H9 (cell line): ENCODE data around the gene TCF25. TPM values are rescaled to one million over a fixed set of nuclear protein-coding genes. Genes with fewer than 3 reads are reported as not detected.
A peak's percentile ranks its signal among the peaks of the same experiment; 100 is the strongest.

ENCODE experiments used
- DNase-seq: peaks from one replicate; pipeline ENCODE4 v3.0.0-alpha.2; 2017
- H2AFZ ChIP-seq: one replicate; pipeline ENCODE4 v1.6.1; 2013; ENCODE audit warnings: mild to moderate bottlenecking, low read length, control low read depth, moderate library complexity
- H2AK5ac ChIP-seq: 2 replicates; pipeline ENCODE4 v1.6.1; 2013; ENCODE audit warnings: low read length, control low read depth, mixed read lengths; ENCODE audit not compliant: insufficient read length
- H2BK120ac ChIP-seq: one replicate; pipeline ENCODE4 v1.6.1; 2013; ENCODE audit warnings: low read depth, mild to moderate bottlenecking, low read length, control low read depth, inconsistent platforms; ENCODE audit not compliant: poor library complexity, severe bottlenecking
- H2BK12ac ChIP-seq: 2 replicates; pipeline ENCODE4 v1.6.1; 2013; ENCODE audit warnings: low read length, control low read depth, mixed read lengths, low read depth; ENCODE audit not compliant: insufficient read length
- H2BK15ac ChIP-seq: 2 replicates; pipeline ENCODE4 v1.6.1; 2013; ENCODE audit warnings: low read depth, low read length, control low read depth
- H2BK20ac ChIP-seq: one replicate; pipeline ENCODE4 v1.6.1; 2013; ENCODE audit warnings: low read depth, mild to moderate bottlenecking, low read length, control low read depth, inconsistent platforms; ENCODE audit not compliant: poor library complexity, severe bottlenecking
- H2BK5ac ChIP-seq: 2 replicates; pipeline ENCODE4 v1.6.1; 2013; ENCODE audit warnings: low read length, control low read depth, mixed read lengths; ENCODE audit not compliant: insufficient read length
- H3K14ac ChIP-seq: 2 replicates; pipeline ENCODE4 v1.6.1; 2013; ENCODE audit warnings: low read length, control low read depth; ENCODE audit not compliant: insufficient read depth
- H3K18ac ChIP-seq: 2 replicates; pipeline ENCODE4 v1.6.1; 2013; ENCODE audit warnings: low read depth, mild to moderate bottlenecking, mixed read lengths, low read length, control low read depth; ENCODE audit not compliant: insufficient read length
- H3K23ac ChIP-seq: 2 replicates; pipeline ENCODE4 v1.6.1; 2013; ENCODE audit warnings: low read length, control low read depth, mixed read lengths, low read depth; ENCODE audit not compliant: insufficient read length
- H3K23me2 ChIP-seq: 2 replicates; pipeline ENCODE4 v1.6.1; 2013; ENCODE audit warnings: low read depth, mild to moderate bottlenecking, mixed read lengths, low read length, control low read depth; ENCODE audit not compliant: insufficient read length, poor library complexity, severe bottlenecking
- H3K27ac ChIP-seq: 2 replicates; pipeline ENCODE4 v1.5.1; 2013; ENCODE audit warnings: low read length, control low read depth, mixed read lengths, low read depth; ENCODE audit not compliant: insufficient read length
- H3K27me3 ChIP-seq: 2 replicates; pipeline ENCODE4 v1.6.1; 2013; ENCODE audit warnings: low read length, control low read depth, inconsistent platforms; ENCODE audit not compliant: insufficient read depth
- H3K4ac ChIP-seq: 2 replicates; pipeline ENCODE4 v1.6.1; 2013; ENCODE audit warnings: low read depth, mild to moderate bottlenecking, control low read depth, inconsistent platforms, low read length, moderate library complexity
- H3K4me1 ChIP-seq: 2 replicates; pipeline ENCODE4 v1.6.1; 2013; ENCODE audit warnings: low read length, control low read depth, inconsistent platforms; ENCODE audit not compliant: insufficient read depth
- H3K4me2 ChIP-seq: 2 replicates; pipeline ENCODE4 v1.6.1; 2013; ENCODE audit warnings: low read length, control low read depth, mixed read lengths; ENCODE audit not compliant: insufficient read length, insufficient read depth
- H3K56ac ChIP-seq: 2 replicates; pipeline ENCODE4 v1.6.1; 2013; ENCODE audit warnings: low read depth, mild to moderate bottlenecking, mixed read lengths, low read length, control low read depth; ENCODE audit not compliant: insufficient read length
- H3K79me1 ChIP-seq: 2 replicates; pipeline ENCODE4 v1.6.1; 2013; ENCODE audit warnings: low read depth, mild to moderate bottlenecking, moderate library complexity, low read length, control low read depth, inconsistent platforms; ENCODE audit not compliant: insufficient read depth, poor library complexity, severe bottlenecking
- H3K79me2 ChIP-seq: 2 replicates; pipeline ENCODE4 v1.6.1; 2013; ENCODE audit warnings: low read length, control low read depth, inconsistent platforms; ENCODE audit not compliant: insufficient read depth
- H3K9ac ChIP-seq: 2 replicates; pipeline ENCODE4 v1.6.1; 2013; ENCODE audit warnings: low read length, control low read depth, mixed read lengths; ENCODE audit not compliant: insufficient read length; ENCODE audit errors: extremely low read depth
- H3K9me3 ChIP-seq: one replicate; pipeline ENCODE4 v1.6.1; 2013; ENCODE audit warnings: low read depth, low read length, inconsistent platforms; ENCODE audit not compliant: control insufficient read depth
- H3T11ph ChIP-seq: one replicate; pipeline ENCODE4 v1.6.1; 2013; ENCODE audit warnings: mild to moderate bottlenecking, low read length, control low read depth, inconsistent platforms
- H4K20me1 ChIP-seq: one replicate; pipeline ENCODE4 v1.6.1; 2013; ENCODE audit not compliant: control insufficient read depth, insufficient read length, insufficient read depth
- H4K5ac ChIP-seq: 2 replicates; pipeline ENCODE4 v1.6.1; 2013; ENCODE audit warnings: low read depth, mild to moderate bottlenecking, mixed read lengths, low read length, control low read depth; ENCODE audit not compliant: insufficient read length
- H4K8ac ChIP-seq: replicated peaks from 2 replicates; pipeline ENCODE4 v1.6.1; 2013; ENCODE audit warnings: low read length, control low read depth, mixed read lengths, low read depth; ENCODE audit not compliant: insufficient read length
- H4K91ac ChIP-seq: 2 replicates; pipeline ENCODE4 v1.6.1; 2013; ENCODE audit warnings: low read depth, mild to moderate bottlenecking, moderate library complexity, mixed read lengths, low read length, control low read depth; ENCODE audit not compliant: insufficient read length
- H3K27ac Mint-ChIP-seq, 3 experiments: 2 replicates in 2 of 3; 3 replicates in 1 of 3; pipeline ENCODE4 v1.8.0; 2020 to 2021; ENCODE audit warnings: mixed read lengths in 3 of 3, mild to moderate bottlenecking in 1 of 3, moderate library complexity in 1 of 3
- H3K27me3 Mint-ChIP-seq: 2 replicates; pipeline ENCODE4 v1.8.0; 2021; ENCODE audit warnings: low read depth, mild to moderate bottlenecking, moderate library complexity, mixed read lengths
- H3K36me3 Mint-ChIP-seq, 3 experiments: 2 replicates in 2 of 3; 3 replicates in 1 of 3; pipeline ENCODE4 v1.8.0; 2020 to 2021; ENCODE audit warnings: low read depth in 3 of 3, mixed read lengths in 3 of 3; ENCODE audit not compliant: insufficient read depth in 1 of 3
- H3K4me1 Mint-ChIP-seq, 2 experiments: 2 replicates each; pipeline ENCODE4 v1.8.0; 2020; ENCODE audit warnings: mixed read lengths in 2 of 2
- H3K4me3 Mint-ChIP-seq, 2 experiments: 2 replicates in 1 of 2; 3 replicates in 1 of 2; pipeline ENCODE4 v1.8.0; 2020 to 2021; ENCODE audit warnings: mild to moderate bottlenecking in 2 of 2, mixed read lengths in 2 of 2, moderate library complexity in 1 of 2
- H3K9me3 Mint-ChIP-seq, 2 experiments: 2 replicates in 1 of 2; 3 replicates in 1 of 2; pipeline ENCODE4 v1.8.0; 2020; ENCODE audit warnings: mild to moderate bottlenecking in 2 of 2, mixed read lengths in 2 of 2, moderate library complexity in 1 of 2
- CTCF ChIP-seq: fragments of 200-600 bp; sonication (generic); conservative IDR thresholded peaks from 3 replicates; pipeline ENCODE4 v1.8.0; 2021; ENCODE audit warnings: antibody characterized with exemption, mild to moderate bottlenecking
- WGBS: extraction: QIAGEN DNeasy Blood & Tissue Kit; methylation state at CpG from one replicate; pipeline ENCODE4 v1.1.7; 2013; ENCODE audit warnings: missing lambda C conversion rate, low lambda C conversion rate, mixed read lengths; ENCODE audit not compliant: insufficient read length; ENCODE audit errors: extremely low coverage; 5-methylcytosine and 5-hydroxymethylcytosine counted together
- total RNA-seq: library from RNA; stranded (reverse); gene quantifications from 2 replicates; pipeline ENCODE4 v1.2.1, GENCODE V29; 2021

The TCF25 gene
- total RNA-seq, 1 experiment from 2014 or later, result 109 TPM

DNA sequence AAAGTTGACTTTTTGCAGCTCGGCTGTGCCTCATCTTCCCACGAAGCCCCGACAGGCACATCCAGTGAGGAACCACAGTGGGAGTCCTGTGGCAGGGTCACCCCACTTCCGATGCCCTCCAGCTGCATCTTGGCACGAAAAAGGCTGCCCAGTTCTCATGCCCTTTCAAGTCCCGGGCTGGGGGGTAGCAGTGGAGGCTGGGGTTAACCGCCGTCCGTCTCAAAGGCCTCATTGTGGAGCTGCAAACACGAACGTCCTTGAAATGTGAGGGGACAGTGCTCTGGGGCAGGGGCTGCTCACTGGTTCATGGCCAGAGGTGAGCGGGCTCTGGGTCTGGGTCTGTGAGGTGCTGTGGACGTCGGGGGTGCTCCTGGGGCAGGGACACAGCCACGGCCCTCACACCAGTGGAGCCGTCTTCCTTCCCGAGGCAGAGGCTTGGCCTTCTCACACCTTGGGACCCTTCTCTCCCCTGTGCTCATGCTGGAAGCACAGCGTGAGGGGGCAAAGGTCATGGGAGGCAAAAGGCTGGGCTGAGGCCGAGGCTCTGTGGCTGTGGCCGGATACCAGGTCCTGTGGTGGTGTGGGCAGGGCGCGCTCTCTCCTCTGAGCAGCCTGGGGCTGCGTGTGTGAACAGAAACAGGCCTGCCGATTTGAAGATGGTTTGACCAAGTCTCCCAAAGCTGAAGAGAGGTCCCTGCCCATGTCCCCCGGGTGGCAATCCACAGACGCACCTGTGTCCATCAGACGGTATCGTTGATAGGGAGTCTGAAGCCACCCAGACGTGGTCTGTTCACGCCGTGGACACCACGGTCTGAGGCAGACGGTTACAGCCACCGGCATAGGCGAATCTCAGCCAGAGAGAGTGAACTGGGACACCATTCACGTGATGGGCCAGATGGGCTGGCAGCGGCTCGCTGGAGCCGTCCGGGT, 42.2 kb downstream of the TCF25 start:
- no peak overlapping the region for H4K91ac ChIP-seq
- no CpG with 5 or more reads among the region's 40 CpGs for WGBS
- no peak overlapping the region for H3K4me2 ChIP-seq
- no peak overlapping the region for H3K4ac ChIP-seq
- H4K20me1 ChIP-seq, result no peaks in the 10 kb centered on the region
- no peak for TF ChIP-seq CTCF
- no peak overlapping the region for H2BK12ac ChIP-seq
- no peak overlapping the region for H4K8ac ChIP-seq
- H3K14ac ChIP-seq, result no peak overlapping the region
- no peak overlapping the region for H3K56ac ChIP-seq
- no peaks in the 10 kb centered on the region for H3K4me1 ChIP-seq
- H2BK5ac ChIP-seq, result no peak overlapping the region
- Mint-ChIP-seq H3K36me3 (peaks cover 6 to 17% (median 9%) of the 10 kb centered on the region in 3 experiments; a peak in 6 of 7 replicates), H3K4me3 (no peak overlapping the region), H3K27ac (peak overlapping the region in 2 of 3 experiments; percentile 48 to 66; a peak in 4 of 7 replicates), H3K4me1 (peaks cover 10 to 16% of the 10 kb centered on the region in 2 experiments), H3K27me3 (peaks cover 18% of the 10 kb centered on the region), H3K9me3 (no peaks in the 10 kb centered on the region; a peak in 1 of 5 replicates)
- H2BK120ac ChIP-seq, result no peak overlapping the region
- no peak overlapping the region for H3T11ph ChIP-seq
- H3K79me1 ChIP-seq, result no peaks in the 10 kb centered on the region
- H2BK15ac ChIP-seq, result no peak overlapping the region
- no peaks in the 10 kb centered on the region for H3K27me3 ChIP-seq
- H3K9ac ChIP-seq, result no peak overlapping the region
- H3K23me2 ChIP-seq, result peaks cover 8% of the 10 kb centered on the region
- H3K27ac ChIP-seq, result no peak overlapping the region
- H4K5ac ChIP-seq, result no peak overlapping the region
- H3K23ac ChIP-seq, result no peak overlapping the region
- no peak overlapping the region for H2AFZ ChIP-seq
- no peaks in the 10 kb centered on the region for H3K9me3 ChIP-seq
- H3K18ac ChIP-seq, result no peak overlapping the region
- DNase-seq, result no peak
- no peak overlapping the region for H2AK5ac ChIP-seq
- no peaks in the 10 kb centered on the region for H3K79me2 ChIP-seq
- H2BK20ac ChIP-seq, result no peak overlapping the region
